ENCODE results near the gene CREB5. TPM values are rescaled to one million over a fixed set of nuclear protein-coding genes. Genes with fewer than 3 reads are reported as not detected.
A peak's percentile ranks its signal among the peaks of the same experiment; 100 is the strongest.

Gene CREB5
- total and polyA plus RNA-seq, 2 of the 8 experiments (the other 6 are each of a cell fraction or from before 2014, with no cell fraction given), result 2.4 to 2.7 TPM

- no peak overlapping the region for H2BK5ac ChIP-seq (ENCODE audit: low read depth, low read length)
- H3K18ac ChIP-seq (ENCODE audit: extremely low read depth, low read length), result no peak overlapping the region
- no peaks in the 10 kb centered on the region for H3K36me3 ChIP-seq (ENCODE audit: control insufficient read depth in 2 of 4, insufficient read depth in 4 of 4, low read length in 3 of 4)
- POLR2A ChIA-PET (ENCODE audit: partially characterized antibody), result no interaction called here
- CTCF ChIA-PET (ENCODE audit: partially characterized antibody), result interaction anchor here (1.0 kb wide), 1 partner anchor 357 kb away, joined by 3 read pairs; no protein-coding TSS in a partner anchor
- H2BK20ac ChIP-seq (ENCODE audit: low read length), result no peak overlapping the region; the same call in 1 of the 2 replicates
- DNase-seq (ENCODE audit: low read depth in 1 of 2, low spot score in 2 of 2) (no peak), FAIRE-seq (peak; percentile 7)
- no peak overlapping the region for H3K27ac ChIP-seq (ENCODE audit: low read depth, low read length)
- no peak for TF ChIP-seq GABPA (IDR thresholded peaks at IDR 0.05; ENCODE audit: borderline replicate concordance, insufficient read depth, low read length)
- TF ChIP-seq POLR2AphosphoS5 (IDR thresholded peaks at IDR 0.05; ENCODE audit: low read depth, low read length), result no peak
- TF ChIP-seq EGR1 (IDR thresholded peaks at IDR 0.05; ENCODE audit: borderline replicate concordance, low read depth, low read length), result no peak
- no peak for TF ChIP-seq E2F6 (IDR thresholded peaks at IDR 0.05)
- no peak for TF ChIP-seq KDM4A (IDR thresholded peaks at IDR 0.05; ENCODE audit: low read depth, low read length, severe bottlenecking)
- no peak overlapping the region for H3K9ac ChIP-seq (replicated peaks in 1 of 4; ENCODE audit: extremely low read depth in 1 of 4, low read depth in 3 of 4, low read length in 3 of 4)
- H3K79me2 ChIP-seq (ENCODE audit: control insufficient read depth in 1 of 2, insufficient read depth in 2 of 2, low read length in 2 of 2), result no peaks in the 10 kb centered on the region
- H3K4me1 ChIP-seq (replicated peaks in 1 of 4; ENCODE audit: control insufficient read depth in 3 of 4, insufficient read depth in 4 of 4, low read length in 3 of 4), result peaks cover 10 to 28% (median 23%) of the 10 kb centered on the region in 4 experiments
- no peaks in the 10 kb centered on the region for H4K20me1 ChIP-seq (replicated peaks in 1 of 2; ENCODE audit: control insufficient read depth in 1 of 2, insufficient read depth in 2 of 2, low read length in 2 of 2)
- no peak overlapping the region for H2BK15ac ChIP-seq (ENCODE audit: low read length)
- no peak overlapping the region for H3K23ac ChIP-seq (ENCODE audit: insufficient read length)
- no peak overlapping the region for H4K5ac ChIP-seq (ENCODE audit: insufficient read length, low read depth, low read length)
- no peaks in the 10 kb centered on the region for H3K79me1 ChIP-seq (ENCODE audit: low read depth, low read length)
- no peaks in the 10 kb centered on the region for H3K23me2 ChIP-seq (ENCODE audit: low read depth, low read length)
- no peak overlapping the region for H4K91ac ChIP-seq (replicated peaks; ENCODE audit: insufficient read length, low read length)
- H3K4me3 ChIP-seq (ENCODE audit: extremely low read depth in 1 of 4, insufficient read depth in 2 of 4, low read depth in 3 of 4, low read length in 4 of 4), result no peak overlapping the region
- H3K4me2 ChIP-seq (ENCODE audit: insufficient read depth in 1 of 2, low read depth in 2 of 2, low read length in 2 of 2), result peak overlapping the region in 1 of 2 experiments; percentile 27; a peak in 1 of 4 replicates
- no peak overlapping the region for H3K56ac ChIP-seq (replicated peaks; ENCODE audit: insufficient read length, low read depth, low read length)
- H2BK120ac ChIP-seq (replicated peaks; ENCODE audit: low read depth, low read length), result peak overlapping the region; percentile 85
- no peak overlapping the region for H2AFZ ChIP-seq (ENCODE audit: low read length)
- H3K27me3 ChIP-seq (replicated peaks in 1 of 4; ENCODE audit: control insufficient read depth in 3 of 4, extremely low read depth in 1 of 4, insufficient read depth in 3 of 4, low read length in 3 of 4), result no peaks in the 10 kb centered on the region
- 0 out of 2 replicates have a peak overlapping the region, but pooled peaks have one; percentile 71 for H2BK12ac ChIP-seq (ENCODE audit: low read depth, low read length)
- H2AK5ac ChIP-seq (ENCODE audit: low read depth, low read length), result peak overlapping the region; percentile 87; the same call in 1 of the 2 replicates
- no peaks in the 10 kb centered on the region for H3K9me3 ChIP-seq (ENCODE audit: insufficient read depth in 2 of 2, low read depth in 1 of 2, low read length in 1 of 2)
- H3K14ac ChIP-seq (ENCODE audit: insufficient read length), result no peak overlapping the region
- no peak overlapping the region for H3K4ac ChIP-seq (replicated peaks; ENCODE audit: insufficient read length, low read depth, low read length)
- no peak overlapping the region for H4K8ac ChIP-seq (ENCODE audit: extremely low read depth, insufficient read depth, low read length)
- 40% methylated on average over 4 of the region's 4 CpGs; no CpG with 5 or more reads in 1 of the 2 experiments for WGBS, 2 experiments (ENCODE audit: extremely low coverage in 1 of 2, insufficient coverage in 1 of 2, insufficient read length in 1 of 2, insufficient replicate concordance in 2 of 2, low coverage in 1 of 2, low lambda C conversion rate in 2 of 2, missing lambda C conversion rate in 1 of 2)
These were observed 70.8 kb downstream of the CREB5 start for GRCh38 chr7:28483112-28483511.
